K562 (cell line): ENCODE data around the gene PTPRB. TPM values are rescaled to one million over a fixed set of nuclear protein-coding genes. Genes with fewer than 3 reads are reported as not detected.

Experiments used
- ATAC-seq: fragments of 200-7000 bp; cut with Tn5 transposase; 3 replicates; pipeline ENCODE4 v1.9.1; 2020; ENCODE audit warnings: moderate library complexity
- BruUV-seq: library from RNA; stranded (reverse); fragments of 400-500 nt; replicated peaks from 2 replicates; lab custom pipeline; 2021; lab: Mats Ljungman, UMichigan
- CTCF ChIA-PET: fragments of 300-600 bp; formaldehyde crosslinking; extraction: SDS; loops from one replicate; lab custom pipeline; 2021; ENCODE audit warnings: low intra/inter-chr PET ratio; lab: Yijun Ruan, JAX
- POLR2A ChIA-PET: fragments of 300-600, 350-650 bp; sonication (Branson Sonifier 250); formaldehyde crosslinking; extraction: SDS; loops from one replicate; lab custom pipeline; 2021; ENCODE audit warnings: antibody characterized with exemption, inconsistent platforms; lab: Yijun Ruan, JAX
- DNase-seq, 4 experiments: peaks; one replicate each; pipeline versions ENCODE4 v3.0.0 to v3.0.0-alpha.2; 2011 to 2018; ENCODE audit warnings: low spot score in 3 of 4, mixed read lengths in 3 of 4; ENCODE audit errors: extremely low read depth in 1 of 4
- FAIRE-seq: peaks from 2 replicates; lab custom pipeline; 2011; peaks lifted over from hg19 to GRCh38; lab: Jason Lieb, UNC
- H2AFZ ChIP-seq: 2 replicates; pipeline ENCODE4 v1.6.0; 2011; ENCODE audit warnings: low read depth, low read length, control low read depth, inconsistent platforms
- H3K27ac ChIP-seq: fragments of 200-600 bp; 3 replicates; pipeline ENCODE4 v1.8.0; 2011; ENCODE audit warnings: low read depth, mild to moderate bottlenecking, control low read depth, inconsistent platforms, low read length, moderate library complexity, mixed read lengths; ENCODE audit errors: extremely low read depth
- H3K27me3 ChIP-seq, 2 experiments: fragments of 300-600 bp in 1 of 2; 2 replicates in 1 of 2; 3 replicates in 1 of 2; pipeline versions ENCODE4 v1.6.0 to v1.8.0; 2011; ENCODE audit warnings: inconsistent platforms in 2 of 2, low read length in 2 of 2, mild to moderate bottlenecking in 1 of 2, mixed read lengths in 1 of 2, moderate library complexity in 1 of 2; ENCODE audit not compliant: control insufficient read depth in 2 of 2, insufficient read depth in 2 of 2
- H3K36me3 ChIP-seq: fragments of 300-600 bp; 3 replicates; pipeline ENCODE4 v1.8.0; 2011; ENCODE audit warnings: mild to moderate bottlenecking, low read length, inconsistent platforms; ENCODE audit not compliant: control insufficient read depth, insufficient read depth
- H3K4me1 ChIP-seq, 2 experiments: fragments of 200-600 bp in 1 of 2; replicated peaks in 1 of 2; 2 replicates in 1 of 2; 3 replicates in 1 of 2; pipeline versions ENCODE4 v1.5.1 to v1.8.0; 2011; ENCODE audit warnings: inconsistent platforms in 2 of 2, low read length in 2 of 2, mild to moderate bottlenecking in 1 of 2, mixed read lengths in 1 of 2, moderate library complexity in 1 of 2; ENCODE audit not compliant: control insufficient read depth in 2 of 2, insufficient read depth in 2 of 2
- H3K4me2 ChIP-seq: 2 replicates; pipeline ENCODE4 v1.6.1; 2011; ENCODE audit warnings: low read length, control low read depth, inconsistent platforms, mixed read lengths; ENCODE audit not compliant: insufficient read depth
- H3K4me3 ChIP-seq: fragments of 200-600 bp; sonication (generic), shearing (Covaris generic); 2 replicates; pipeline ENCODE4 v1.5.1; 2016; ENCODE audit warnings: control low read depth, inconsistent platforms
- H3K79me2 ChIP-seq: fragments of 200-600 bp; 3 replicates; pipeline ENCODE4 v1.8.0; 2011; ENCODE audit warnings: low read length, inconsistent platforms; ENCODE audit not compliant: control insufficient read depth, insufficient read depth
- H3K9ac ChIP-seq, 2 experiments: 2 replicates each; pipeline versions ENCODE4 v1.6.0 to v1.6.1; 2011; ENCODE audit warnings: low read depth in 2 of 2, low read length in 2 of 2, control low read depth in 1 of 2, inconsistent platforms in 1 of 2, mild to moderate bottlenecking in 1 of 2, mixed read lengths in 1 of 2; ENCODE audit not compliant: insufficient read depth in 1 of 2
- H3K9me1 ChIP-seq: one replicate; pipeline ENCODE4 v1.6.0; 2011; ENCODE audit warnings: inconsistent platforms, mild to moderate bottlenecking, low read length, moderate library complexity; ENCODE audit not compliant: control insufficient read depth, insufficient read depth
- H3K9me3 ChIP-seq: replicated peaks from 2 replicates; pipeline ENCODE4 v1.5.1; 2011; ENCODE audit warnings: low read depth, low read length, inconsistent platforms; ENCODE audit not compliant: control insufficient read depth, insufficient read depth
- H4K20me1 ChIP-seq: replicated peaks from 2 replicates; pipeline ENCODE4 v1.6.1; 2011; ENCODE audit warnings: low read length, inconsistent platforms, mixed read lengths; ENCODE audit not compliant: control insufficient read depth, insufficient read depth
- ARID2 ChIP-seq: fragments of 450-650 bp; IDR thresholded peaks from 2 replicates; pipeline ENCODE4 v1.6.1; 2017; ENCODE audit warnings: antibody characterized with exemption, mild to moderate bottlenecking
- CBFB ChIP-seq: sonication (generic); formaldehyde crosslinking; IDR thresholded peaks from 2 replicates; pipeline ENCODE4 v1.4.0; 2020; ENCODE audit warnings: mild to moderate bottlenecking, missing genetic modification reagents
- CBX8 ChIP-seq: fragments of 200-600 bp; sonication (generic); IDR thresholded peaks from 2 replicates; pipeline ENCODE4 v1.6.1; 2012; ENCODE audit warnings: borderline replicate concordance, mixed run types, low read depth, mild to moderate bottlenecking, moderate library complexity, mixed read lengths, low read length, control low read depth, inconsistent platforms; ENCODE audit not compliant: poor library complexity, severe bottlenecking; ENCODE audit errors: extremely low read depth
- EGR1 ChIP-seq: fragments of 450-650 bp; conservative IDR thresholded peaks from 2 replicates; pipeline ENCODE4 v1.6.1; 2017; ENCODE audit warnings: mild to moderate bottlenecking
- FOXA1 ChIP-seq: fragments of 450-650 bp; IDR thresholded peaks from 2 replicates; pipeline ENCODE4 v1.6.1; 2016; ENCODE audit warnings: mild to moderate bottlenecking, borderline replicate concordance
- MAFG ChIP-seq: fragments of 450-650 bp; conservative IDR thresholded peaks from 2 replicates; pipeline ENCODE4 v1.6.1; 2016; ENCODE audit warnings: missing genetic modification characterization, missing compliant biosample characterization
- MXI1 ChIP-seq: IDR thresholded peaks from 2 replicates; pipeline ENCODE4 v1.6.1; 2011; ENCODE audit warnings: low read depth, mild to moderate bottlenecking, improper control_type of control experiment, low read length
- NFXL1 ChIP-seq: fragments of 450-650 bp; formaldehyde crosslinking; IDR thresholded peaks from 2 replicates; pipeline ENCODE4 v1.4.0; 2021; ENCODE audit warnings: mild to moderate bottlenecking
- NR3C1 ChIP-seq: sonication (generic); formaldehyde crosslinking; IDR thresholded peaks from 2 replicates; pipeline ENCODE4 v1.8.1; 2022; ENCODE audit warnings: missing genetic modification reagents
- PRPF4 ChIP-seq: fragments of 200-400 bp; formaldehyde crosslinking; IDR thresholded peaks from one replicate; pipeline ENCODE4 v1.6.1; 2017; ENCODE audit warnings: low read length, low read depth, mild to moderate bottlenecking; ENCODE audit not compliant: insufficient read depth, poor library complexity, severe bottlenecking
- SAFB2 ChIP-seq: fragments of 200-400 bp; formaldehyde crosslinking; IDR thresholded peaks from 2 replicates; pipeline ENCODE4 v1.6.1; 2018; ENCODE audit warnings: borderline replicate concordance, low read length, low read depth, moderate library complexity; ENCODE audit not compliant: severe bottlenecking
- SMAD3 ChIP-seq: fragments of 450-650 bp; formaldehyde crosslinking; conservative IDR thresholded peaks from 2 replicates; pipeline ENCODE4 v1.4.0; 2020; ENCODE audit warnings: mild to moderate bottlenecking
- SRF ChIP-seq, 2 experiments: fragments of 250-450, 450-650 bp in 1 of 2; sonication (Bioruptor Pico) in 1 of 2; sonication (generic) in 1 of 2; formaldehyde crosslinking; IDR thresholded peaks; 2 replicates each; pipeline versions ENCODE4 v1.5.0 to v1.5.1; 2020 to 2022; ENCODE audit warnings: mild to moderate bottlenecking in 1 of 2, missing genetic modification reagents in 1 of 2
- TARDBP ChIP-seq: fragments of 450-650 bp; IDR thresholded peaks from 2 replicates; pipeline ENCODE4 v1.6.1; 2016
- UBTF ChIP-seq, 2 experiments: IDR thresholded peaks; 2 replicates each; pipeline ENCODE4 v1.6.1; 2012; ENCODE audit warnings: improper control_type of control experiment in 2 of 2, low read depth in 2 of 2, low read length in 2 of 2, borderline replicate concordance in 1 of 2
- ZC3H11A ChIP-seq: IDR thresholded peaks from 2 replicates; pipeline ENCODE4 v1.6.1; 2012; ENCODE audit warnings: low read depth, low read length, improper control_type of control experiment
- ZNF23 ChIP-seq: fragments of 250-450 bp; sonication (Bioruptor Pico); IDR thresholded peaks from 2 replicates; pipeline ENCODE4 v1.4.0; 2020; ENCODE audit warnings: mild to moderate bottlenecking
- ZNF253 ChIP-seq: fragments of 250-450 bp; sonication (Bioruptor Pico); conservative IDR thresholded peaks from 2 replicates; pipeline ENCODE4 v1.6.1; 2021; ENCODE audit warnings: mild to moderate bottlenecking
- ZNF707 ChIP-seq: fragments of 250-450 bp; sonication (Bioruptor Pico); conservative IDR thresholded peaks from 2 replicates; pipeline ENCODE4 v1.8.0; 2022; ENCODE audit warnings: inconsistent platforms, mild to moderate bottlenecking, moderate library complexity
- ZNF717 ChIP-seq: fragments of 250-450 bp; sonication (Bioruptor Pico); IDR thresholded peaks from 2 replicates; pipeline ENCODE4 v1.5.0; 2021
- WGBS: fragments of 100-300 bp; shearing (Covaris generic); methylation state at CpG from one replicate; pipeline ENCODE4 v1.1.6; 2016; ENCODE audit warnings: low coverage, mixed read lengths; ENCODE audit not compliant: insufficient coverage; ENCODE audit errors: missing lambda C conversion rate; 5-methylcytosine and 5-hydroxymethylcytosine counted together
- in situ Hi-C: fragments of 300-500 bp; cut with MboI; formaldehyde crosslinking; loops from 4 replicates; pipeline ENCODE4 v1.15.0; 2018; ENCODE audit warnings: inconsistent platforms, mixed read lengths
- intact Hi-C: fragments of 100-400 bp; cut with micrococcal nuclease; formaldehyde crosslinking; loops from 2 replicates; pipeline ENCODE4 v1.14.2; 2022
- polyA plus RNA-seq, 8 experiments: library from polyadenylated mRNA; depleted of rRNA in 4 of 8; stranded (reverse) in 5 of 8; unstranded in 3 of 8; fragments of >200 nt; fragmentation: Nextera tagmentation in 2 of 8; fragmentation: Illumina TruSeq in 1 of 8; extraction: Ambion mirVana in 2 of 8; extraction: Trizol in 1 of 8; gene quantifications; 2 replicates each; pipeline versions ENCODE4 v1.2.1 to v1.2.3, GENCODE V29; 2011 to 2014; ENCODE audit warnings: inconsistent platforms in 1 of 8, missing spikeins in 1 of 8
- total RNA-seq, 7 experiments: library from RNA; depleted of rRNA in 6 of 7; stranded (reverse); fragments of >200 nt in 6 of 7; fragmentation: Illumina TruSeq in 2 of 7; extraction: Trizol in 2 of 7; gene quantifications; 2 replicates each; pipeline versions ENCODE4 v1.2.1 to v1.2.3, GENCODE V29; 2011 to 2021; ENCODE audit warnings: low replicate concordance in 1 of 7

PTPRB gene
- total and polyA plus RNA-seq, 9 of the 15 experiments (the other 6 are each of a cell fraction or from before 2014, with no cell fraction given) = 0.46 to 5.9 (median 3.1) TPM

- no peak overlapping the region for H3K27ac ChIP-seq
- intact Hi-C loops = no loop called here
- no peaks in the 10 kb centered on the region for H3K9me3 ChIP-seq
- no peaks in the 10 kb centered on the region for H3K4me1 ChIP-seq
- no TSS peak for BruUV-seq
- FAIRE-seq (no peak), ATAC-seq (no peak), DNase-seq (no peak)
- H3K4me3 ChIP-seq = no peak overlapping the region
- H3K27me3 ChIP-seq = no peaks in the 10 kb centered on the region
- ChIA-PET POLR2A (interaction anchor here (1.5 kb wide), 1 partner anchor 7 kb away, joined by 5 read pairs; no protein-coding TSS in a partner anchor), CTCF (no interaction called here)
- TF ChIP-seq FOXA1 = no peak
- TF ChIP-seq CBFB = no peak
- TF ChIP-seq SMAD3 (CRISPR knock-in tag) = no peak
- no peak for TF ChIP-seq NFXL1
- no peak for TF ChIP-seq SRF (CRISPR knock-in tag; IDR thresholded peaks at IDR 0.05)
- no peak for TF ChIP-seq ARID2
- no peak for TF ChIP-seq NR3C1 (CRISPR knock-in tag)
- TF ChIP-seq ZC3H11A = no peak
- TF ChIP-seq SAFB2 = no peak
- TF ChIP-seq ZNF707 = no peak
- TF ChIP-seq MXI1 = no peak
- TF ChIP-seq ZNF253 (CRISPR knock-in tag) = no peak
- no peak for TF ChIP-seq PRPF4
- no peak for TF ChIP-seq CBX8
- TF ChIP-seq MAFG (tag) = no peak
- TF ChIP-seq ZNF717 (CRISPR knock-in tag) = no peak
- TF ChIP-seq ZNF23 = no peak
- no peak for TF ChIP-seq UBTF (IDR thresholded peaks at IDR 0.05; ENCODE audit: borderline replicate concordance in 1 of 2, low read depth in 2 of 2, low read length in 2 of 2)
- no peak for TF ChIP-seq TARDBP
- TF ChIP-seq EGR1 = no peak
- no peaks in the 10 kb centered on the region for H3K36me3 ChIP-seq
- H3K9me1 ChIP-seq = no peaks in the 10 kb centered on the region
- H3K79me2 ChIP-seq = no peaks in the 10 kb centered on the region
- no peak overlapping the region for H3K9ac ChIP-seq
- H2AFZ ChIP-seq = no peak overlapping the region
- in situ Hi-C loops = no loop called here
- no peak overlapping the region for H3K4me2 ChIP-seq
- H4K20me1 ChIP-seq = no peaks in the 10 kb centered on the region
- WGBS = 34% methylated on average over 12 of the region's 12 CpGs
Observed at GRCh38 chr12:70469221-70469820, 167.9 kb downstream of the PTPRB start.
